Measurements from ENCODE around the gene NHLH1.
A peak's percentile ranks its signal among the peaks of the same experiment; 100 is the strongest.

The NHLH1 gene

GRCh38 chr1:160358073-160358472, 8.8 kb upstream of the NHLH1 start:
- no peak for DNase-seq (ENCODE audit: low read depth, low spot score)

GRCh38 chr1:160359559-160360226, 7.2 kb upstream of the NHLH1 start:
- no peak for DNase-seq (ENCODE audit: low read depth, low spot score)

DNA sequence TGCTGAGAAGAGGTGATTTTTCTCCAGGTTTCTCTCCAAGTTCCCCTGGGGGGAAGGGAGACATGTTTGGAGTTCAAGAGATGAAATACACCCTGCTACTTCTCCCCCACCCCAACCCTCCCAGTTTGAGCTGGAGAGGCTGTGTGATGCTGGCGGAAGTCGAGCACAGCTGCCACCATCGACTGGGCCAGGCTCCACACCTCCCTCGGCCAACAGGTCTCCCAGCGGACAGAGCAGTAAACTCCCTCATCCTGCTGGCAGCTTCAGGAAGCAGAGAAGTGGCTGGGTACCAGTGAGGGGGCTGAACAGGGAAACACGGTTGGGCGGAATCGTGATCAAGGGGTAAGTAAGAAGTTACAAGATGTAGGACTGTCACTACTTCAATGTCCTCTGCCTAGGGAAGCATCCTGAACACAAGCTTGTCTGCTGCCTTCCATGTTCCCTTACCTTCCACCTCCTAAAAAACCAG, 6.6 kb upstream of the NHLH1 start:
- no peak for DNase-seq (ENCODE audit: low read depth, low spot score)

DNA sequence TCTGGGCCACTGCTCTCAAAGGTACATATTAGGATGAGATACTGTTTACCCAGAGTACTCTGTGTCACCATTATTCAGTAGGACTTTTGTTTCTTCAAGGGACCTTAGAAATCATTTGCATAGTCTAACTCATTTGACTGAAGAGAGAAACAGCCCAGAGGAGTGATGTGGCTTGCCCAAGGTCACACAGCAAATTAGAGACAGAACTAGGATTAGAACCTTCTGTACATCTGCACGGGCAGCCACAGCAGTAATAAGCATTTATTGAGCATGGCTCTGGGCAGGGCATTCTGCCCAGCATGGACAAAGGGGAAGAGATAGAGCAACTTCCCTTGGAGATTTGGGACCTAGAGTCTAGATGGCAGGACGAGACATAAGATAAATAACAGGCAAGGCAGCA, 5.7 kb upstream of the NHLH1 start:
- DNase-seq (ENCODE audit: low read depth, low spot score): no peak

DNA sequence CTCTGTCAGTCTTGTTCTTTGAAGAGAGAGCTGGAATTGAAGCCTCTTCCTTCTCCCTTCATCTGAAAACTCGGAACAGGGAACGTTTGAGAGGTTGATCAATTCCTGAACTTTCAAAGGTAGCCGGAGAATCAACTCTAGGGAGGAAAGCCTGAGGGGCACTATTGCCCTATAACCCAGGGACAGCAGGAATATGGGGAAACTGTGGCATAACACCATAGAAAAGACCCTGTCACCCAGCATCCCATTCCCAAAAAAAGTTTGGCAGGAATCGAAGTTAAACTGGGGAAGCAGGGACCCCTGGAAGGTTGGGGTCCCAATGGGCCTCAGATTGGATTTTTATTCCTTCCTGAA, 5.1 kb upstream of the NHLH1 start:
- DNase-seq (ENCODE audit: low read depth, low spot score): no peak

DNA sequence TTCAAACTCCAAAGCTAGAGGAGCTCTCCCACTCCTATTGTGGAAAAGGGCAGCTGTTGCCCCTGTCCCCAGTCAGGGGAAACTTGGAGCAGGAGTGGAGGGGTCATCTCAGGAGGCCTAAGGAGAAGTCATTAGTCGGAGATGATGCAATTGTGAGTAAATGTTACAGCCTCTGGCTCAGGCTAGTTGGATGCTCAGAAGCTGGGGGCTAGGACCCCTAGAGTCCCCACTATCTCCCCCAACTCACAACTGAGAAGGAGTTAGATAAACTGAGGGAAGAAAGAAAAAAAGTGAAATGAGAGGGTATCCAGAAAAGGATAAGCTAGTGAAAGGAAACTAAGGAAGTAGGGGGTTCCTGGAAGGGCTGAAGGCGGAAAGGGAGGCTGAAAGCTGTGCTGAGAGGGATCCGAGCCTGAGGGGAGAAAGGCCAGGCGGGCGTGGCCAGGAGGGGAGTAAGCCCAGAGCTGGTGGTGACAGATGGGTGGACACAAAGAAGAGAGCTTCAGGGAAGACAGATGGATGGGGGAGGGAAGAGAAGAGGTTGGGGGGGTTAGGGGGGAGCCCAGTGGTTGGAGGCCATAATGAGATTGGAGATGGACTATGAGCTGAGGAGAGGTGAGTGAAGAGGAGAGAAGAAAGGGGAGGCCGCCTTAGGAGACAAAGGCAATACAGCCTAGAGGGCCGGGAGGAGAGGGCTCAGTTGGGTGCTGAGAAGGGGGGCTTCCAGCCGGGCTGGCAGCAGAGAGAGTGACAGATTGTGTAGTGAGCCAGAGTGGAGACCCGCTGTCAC, 4.5 kb upstream of the NHLH1 start:
- no peak for DNase-seq (ENCODE audit: low read depth, low spot score)

DNA sequence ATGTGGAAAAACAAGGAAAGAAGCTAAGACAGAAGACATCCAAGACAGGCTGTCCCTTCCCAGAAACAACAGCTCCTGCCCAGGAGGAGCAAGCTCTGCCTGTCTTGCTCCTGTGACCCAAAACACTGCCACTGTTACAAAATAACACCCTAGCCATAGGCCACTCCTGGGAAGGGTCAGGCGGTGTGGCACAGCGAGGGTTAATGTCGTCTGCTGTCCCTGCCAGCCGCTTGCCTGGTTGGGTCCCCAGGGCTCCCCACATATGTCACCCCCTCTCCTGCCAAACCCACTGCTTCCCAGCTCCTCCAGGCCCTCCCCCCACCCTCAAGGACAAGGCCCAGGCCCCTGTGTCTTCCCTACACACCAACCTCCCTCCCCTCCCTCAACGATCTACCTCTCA, 3.9 kb upstream of the NHLH1 start:
- DNase-seq (ENCODE audit: low read depth, low spot score): no peak

DNA sequence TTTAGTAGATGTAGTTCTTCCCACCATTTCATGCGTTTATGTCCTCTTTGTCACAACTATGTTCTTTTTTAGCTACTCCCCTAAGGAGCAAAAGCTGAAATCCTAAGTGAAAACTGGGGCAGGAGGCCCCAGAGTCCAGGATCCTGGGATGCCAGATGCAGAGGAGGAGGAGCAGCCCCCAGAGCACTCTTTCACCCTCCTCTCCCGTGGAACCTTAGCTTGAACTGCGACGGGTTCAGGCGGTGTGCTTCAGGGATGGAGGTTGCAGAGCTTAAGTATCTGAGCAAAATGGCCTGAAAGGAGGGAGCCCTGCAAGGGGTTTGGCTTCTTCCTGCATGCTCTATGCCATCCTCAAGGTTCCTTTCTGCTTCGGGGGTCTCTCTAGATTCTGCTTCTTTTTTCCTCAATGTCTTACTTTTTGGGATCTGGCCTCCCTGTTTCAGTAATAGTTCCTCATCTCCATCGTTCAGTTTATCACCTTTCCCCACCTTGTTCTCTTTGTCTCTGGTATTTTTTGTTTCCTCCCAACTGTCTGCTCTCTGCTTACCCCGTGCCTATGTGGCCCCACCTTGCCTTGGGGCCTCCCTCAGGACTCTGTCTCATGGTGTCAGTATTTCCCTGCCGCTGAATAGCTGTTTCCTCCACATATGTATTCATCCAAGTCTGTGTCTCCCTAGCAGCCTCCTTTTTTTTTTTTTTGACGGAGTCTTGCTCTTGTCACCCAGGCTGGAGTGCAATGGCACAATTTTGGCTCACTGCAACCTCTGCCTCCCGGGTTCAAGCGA, 2.7 kb upstream of the NHLH1 start:
- no peak for DNase-seq (ENCODE audit: low read depth, low spot score)

DNA sequence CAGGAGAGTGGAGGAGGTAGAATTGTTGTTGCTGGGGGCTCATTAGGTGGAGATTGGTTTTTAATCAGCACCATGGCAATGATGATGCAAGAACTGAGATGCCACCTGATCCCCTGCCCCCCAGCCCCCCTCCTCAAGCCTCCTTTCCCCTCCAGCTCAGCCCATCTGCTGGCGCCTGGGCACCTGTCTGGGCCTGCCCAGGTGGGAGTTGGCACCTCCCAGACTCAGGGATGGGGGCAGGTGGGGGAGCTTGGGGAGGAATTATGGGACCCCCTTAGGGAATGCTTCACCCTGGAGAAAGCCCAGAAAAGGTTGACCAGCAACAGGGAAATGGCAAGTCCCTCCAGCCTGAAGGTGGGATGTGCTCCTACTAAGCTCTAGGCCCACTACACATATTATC, 1.5 kb upstream of the NHLH1 start:
- no peak for DNase-seq (ENCODE audit: low read depth, low spot score)

DNA sequence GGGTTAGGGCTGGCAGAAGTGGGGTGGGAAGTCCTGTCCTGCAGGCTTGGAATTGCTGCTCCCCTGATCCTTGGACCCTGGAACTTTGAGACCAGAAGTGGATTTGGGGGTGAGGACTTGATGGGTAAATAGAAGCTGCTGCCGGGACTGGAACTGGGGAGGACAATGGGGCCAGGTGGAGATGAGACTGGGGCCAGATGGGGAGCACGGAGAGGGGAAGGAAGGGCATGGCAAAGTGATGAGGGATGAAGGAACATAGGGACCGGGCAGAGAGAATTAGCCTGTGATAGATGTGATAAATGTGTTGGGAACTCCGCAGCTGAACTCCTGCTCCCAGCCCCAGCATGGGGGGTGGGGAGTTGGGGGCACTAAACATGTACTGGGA, 637 bp downstream of the NHLH1 start:
- DNase-seq (ENCODE audit: low read depth, low spot score): no peak

DNA sequence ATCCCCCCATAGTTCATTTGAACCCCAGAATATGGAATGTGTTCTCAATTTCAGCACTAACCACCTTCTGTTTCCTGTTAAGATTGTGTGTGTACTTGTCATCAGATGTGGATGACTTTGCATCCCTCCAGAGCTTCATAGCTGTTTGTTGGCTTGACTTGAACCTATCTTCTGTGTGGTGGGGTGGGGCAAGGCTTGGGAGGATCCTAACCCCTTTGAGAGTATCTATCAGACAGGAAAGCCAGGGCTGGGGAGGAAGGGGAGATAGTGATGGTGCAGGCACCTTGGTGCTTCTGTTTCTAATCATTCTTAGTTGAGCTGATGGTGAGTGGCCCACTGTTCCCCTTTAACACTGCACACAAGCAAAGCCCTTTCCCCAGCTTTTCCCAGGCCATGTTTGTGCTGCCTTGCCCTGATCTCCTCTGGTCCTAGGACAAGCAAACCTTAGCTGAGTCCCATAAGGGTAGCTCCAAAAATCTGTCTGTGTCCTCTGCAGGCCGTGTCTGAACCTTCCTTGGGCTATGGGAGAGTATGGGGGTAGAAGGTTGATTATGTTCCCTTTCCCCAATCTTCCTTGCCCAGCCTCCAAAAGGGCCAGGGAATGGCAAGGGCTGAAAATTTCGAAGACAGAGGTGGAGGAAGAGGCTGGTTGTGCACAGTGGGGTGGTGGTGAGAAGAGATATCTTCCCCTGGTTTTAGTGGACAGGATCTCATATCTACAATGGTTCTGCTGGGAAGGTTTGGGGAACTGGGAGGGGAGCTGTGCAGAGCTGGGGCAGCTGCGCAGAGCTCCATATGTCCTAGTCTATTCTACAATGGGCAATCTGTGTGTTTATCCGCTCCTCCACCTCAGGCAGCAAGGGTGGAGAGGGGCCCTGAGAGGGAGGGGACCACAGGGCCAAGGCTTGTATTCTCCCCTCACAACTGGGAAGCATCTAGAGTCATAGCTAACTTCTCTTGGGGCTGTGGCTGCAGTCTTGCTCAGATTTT, 1.4 kb downstream of the NHLH1 start:
- no peak for DNase-seq (ENCODE audit: low read depth, low spot score)

DNA sequence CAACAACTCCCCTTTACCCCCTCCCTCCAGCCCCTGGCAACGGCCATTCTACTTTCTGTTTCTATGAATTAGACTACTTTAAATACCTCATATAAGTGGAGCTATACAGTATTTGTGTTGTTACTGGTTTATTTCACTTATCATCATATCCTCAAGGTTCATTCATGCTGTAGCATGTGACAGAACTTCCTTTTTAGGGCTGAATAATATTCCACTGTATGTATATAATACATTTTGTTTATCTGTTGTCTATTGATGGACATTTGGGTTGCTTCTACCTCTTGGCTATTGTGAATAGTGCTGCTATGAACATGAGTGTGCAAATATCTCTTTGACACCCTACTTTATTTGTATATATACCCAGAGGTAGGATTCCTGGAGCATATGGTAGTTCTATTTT, 2.2 kb downstream of the NHLH1 start:
- DNase-seq (ENCODE audit: low read depth, low spot score): no peak

- no peak for DNase-seq (ENCODE audit: low read depth, low spot score)
Observed at GRCh38 chr1:160370561-160371345, 3.9 kb downstream of the NHLH1 start.

DNA sequence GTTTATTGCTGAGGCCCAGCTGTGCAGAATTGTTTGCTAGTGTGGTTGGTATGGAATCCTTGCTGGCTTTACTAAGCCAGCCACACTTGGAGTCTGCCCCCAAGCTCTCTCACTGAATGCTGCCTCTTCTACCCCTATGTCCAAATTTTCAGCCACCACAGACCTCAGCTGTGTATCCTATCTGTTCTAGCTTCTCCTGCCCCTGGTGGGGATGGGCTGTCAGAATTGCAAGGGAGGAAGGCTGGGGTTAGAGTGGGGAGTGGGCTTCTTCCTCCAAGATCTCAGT, 4.4 kb downstream of the NHLH1 start:
- DNase-seq (ENCODE audit: low read depth, low spot score): no peak

GRCh38 chr1:160371756-160372155, 4.9 kb downstream of the NHLH1 start:
- no peak for DNase-seq (ENCODE audit: low read depth, low spot score)

- no peak for DNase-seq (ENCODE audit: low read depth, low spot score)
Observed at GRCh38 chr1:160373696-160374095, 6.8 kb downstream of the NHLH1 start.

DNA sequence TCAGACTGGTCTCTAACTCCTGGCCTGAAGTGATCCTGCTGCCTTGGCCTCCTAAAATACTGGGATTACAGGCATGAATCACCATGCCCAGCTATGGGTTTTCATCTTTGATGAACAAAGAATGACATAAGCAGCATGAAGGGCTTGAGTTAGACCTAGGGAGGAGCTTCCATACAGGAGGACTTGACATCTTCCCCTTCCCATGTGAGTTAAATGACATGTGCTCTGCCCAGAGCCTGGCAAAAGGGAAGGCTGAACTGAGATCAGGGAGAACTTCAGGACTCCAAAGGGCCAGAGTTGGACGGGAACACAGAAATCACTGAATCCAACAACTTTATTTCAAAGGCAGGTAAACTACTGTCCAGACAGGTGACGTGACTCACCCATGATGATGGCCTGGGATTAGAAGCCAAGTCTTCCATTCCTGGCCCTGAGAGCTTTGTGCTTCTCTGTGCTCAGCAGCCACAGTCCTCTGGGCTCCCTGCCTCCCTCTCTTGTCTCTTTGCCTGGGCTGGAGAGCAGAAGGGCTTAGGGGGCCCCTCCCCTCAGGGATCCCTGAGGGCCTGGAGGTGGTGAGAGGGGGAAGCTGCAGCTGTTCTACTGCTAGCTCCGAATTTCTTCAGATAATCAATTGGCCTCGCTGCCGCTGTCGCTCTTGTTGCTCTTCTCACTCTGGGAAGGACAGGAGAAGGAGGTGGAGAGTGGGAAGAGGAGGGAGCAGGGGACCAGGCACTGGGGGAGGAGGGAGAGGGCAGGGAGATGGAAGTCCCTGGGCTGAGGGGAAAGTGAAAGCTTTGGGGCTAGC, 7.6 kb downstream of the NHLH1 start:
- no peak for DNase-seq (ENCODE audit: low read depth, low spot score)

DNA sequence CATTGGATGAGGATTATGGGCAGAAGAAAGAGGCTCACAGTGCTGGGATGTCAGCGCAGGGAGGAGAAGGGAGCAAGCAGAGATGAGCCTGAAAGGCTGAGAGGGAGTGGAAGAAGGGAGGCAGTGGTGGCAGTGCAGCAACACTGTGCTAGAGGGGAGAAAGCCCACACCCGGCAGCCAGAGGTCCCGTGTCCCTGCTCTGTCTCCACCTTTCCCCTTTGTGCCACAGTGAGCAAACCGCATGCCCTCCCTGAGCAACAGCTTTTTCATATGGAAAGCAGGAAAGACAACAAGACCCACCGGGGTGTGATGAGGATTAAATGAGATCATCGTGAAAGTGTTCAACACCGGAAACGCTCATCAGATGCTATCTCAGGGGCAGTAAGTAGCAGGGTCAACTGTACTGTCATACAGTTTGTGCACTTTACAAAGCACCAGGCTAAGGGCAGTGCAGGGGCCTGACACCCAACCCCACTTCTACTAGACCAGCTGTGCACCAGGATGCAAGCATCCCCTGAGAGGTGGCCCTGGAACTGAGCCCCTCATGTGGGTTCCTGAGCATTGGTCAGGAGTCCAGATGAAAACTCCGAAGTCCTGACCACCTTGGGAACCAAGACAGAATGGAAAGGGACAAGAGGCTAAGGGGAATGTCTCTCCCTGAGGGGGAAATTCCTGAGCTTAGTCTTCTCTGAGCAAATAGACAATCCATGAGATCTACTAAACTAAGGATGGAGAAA, 9.1 kb downstream of the NHLH1 start:
- no peak for DNase-seq (ENCODE audit: low read depth, low spot score)

DNA sequence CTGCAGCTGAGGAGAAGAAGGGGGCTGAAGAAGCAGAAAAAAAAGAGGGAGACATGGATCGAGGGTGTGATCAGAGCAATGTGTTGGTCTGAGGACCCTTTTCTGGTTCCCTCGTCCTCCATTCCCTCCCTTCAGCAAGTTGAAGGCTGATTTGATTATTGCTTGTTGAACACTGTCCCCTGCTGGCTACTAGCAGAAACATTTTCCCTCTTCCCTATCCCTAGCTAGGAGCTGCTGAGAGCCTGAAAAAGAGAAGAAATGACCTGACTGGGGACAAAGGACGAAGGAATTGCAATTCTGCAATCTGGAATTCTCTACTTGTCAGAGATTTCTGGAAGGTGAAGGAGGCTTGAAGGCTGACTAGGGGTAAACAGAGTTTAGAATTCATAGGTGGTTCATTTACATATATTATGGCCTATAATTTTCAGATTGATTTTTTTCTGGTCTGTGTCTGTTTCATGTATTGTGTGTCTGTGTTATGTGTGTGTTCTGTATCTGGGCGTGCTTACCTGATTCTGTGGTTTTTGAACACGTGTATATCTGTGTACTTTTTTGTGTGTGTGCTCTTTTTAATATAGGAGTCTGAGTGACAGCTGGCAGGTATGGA, 9.8 kb downstream of the NHLH1 start:
- DNase-seq (ENCODE audit: low read depth, low spot score): peak; percentile 84

Measured in iPS DF 19.7 (cell line).